A673 (cell line): ENCODE data around the gene ATE1.
"Not testable (repeated sequence)": the region's sequence is repeated elsewhere in the genome, so short reads cannot be mapped to it uniquely, and the experiment has no call there.

Experiments used
- CTCF ChIP-seq: fragments of 300-800, 200-600 bp; sonication (generic); conservative IDR thresholded peaks from 2 replicates; pipeline ENCODE4 v1.5.1; 2017; ENCODE audit warnings: low read depth, mild to moderate bottlenecking, antibody characterized with exemption, low read length, moderate library complexity, mixed read lengths
- EZH2 ChIP-seq: fragments of 200-600 bp; sonication (generic); IDR thresholded peaks from 2 replicates; pipeline ENCODE4 v1.6.1; 2017; ENCODE audit warnings: borderline replicate concordance, low read depth, mild to moderate bottlenecking, mixed read lengths, antibody characterized with exemption, low read length; ENCODE audit not compliant: poor library complexity, severe bottlenecking

GRCh38 chr10:121755496-121755895 lies 172.3 kb downstream of the ATE1 start:
- not testable (repeated sequence) for TF ChIP-seq CTCF, EZH2
